Ascending aorta (tissue), 2 donors: Measurements from ENCODE around the gene HOXB4. TPM values are rescaled to one million over a fixed set of nuclear protein-coding genes. Genes with fewer than 3 reads are reported as not detected.

ENCODE experiments used
- DNase-seq, 2 donors: peaks; one replicate each; pipeline ENCODE4 v3.0.0-alpha.2; 2019; ENCODE audit warnings: low spot score in 2 of 2
- H3K27ac ChIP-seq, 2 donors: fragments of 200-600 bp; sonication (generic); one replicate each; pipeline ENCODE4 v1.5.1; 2016 to 2017; ENCODE audit warnings: mild to moderate bottlenecking in 1 of 2
- H3K27me3 ChIP-seq: fragments of 200-600 bp; sonication (generic); one replicate; pipeline ENCODE4 v1.5.1; 2017
- H3K36me3 ChIP-seq, 2 donors: fragments of 200-600 bp; sonication (generic); one replicate each; pipeline ENCODE4 v1.5.1; 2016
- H3K4me1 ChIP-seq, 2 donors: fragments of 200-600 bp; sonication (generic); one replicate each; pipeline ENCODE4 v1.5.1; 2016 to 2017; ENCODE audit warnings: mild to moderate bottlenecking in 1 of 2
- H3K4me3 ChIP-seq, 2 donors: fragments of 200-600 bp; sonication (generic); one replicate each; pipeline ENCODE4 v1.5.1; 2016 to 2017; ENCODE audit warnings: mild to moderate bottlenecking in 1 of 2
- H3K9me3 ChIP-seq, 2 donors: fragments of 200-600 bp; sonication (generic); one replicate each; pipeline ENCODE4 v1.5.1; 2016
- intact Hi-C: fragments of 100-400 bp; cut with DNase I; formaldehyde crosslinking; loops from one replicate; pipeline ENCODE4 v1.15.1; 2023
- total RNA-seq: library from RNA; depleted of rRNA; stranded (reverse); fragments of >200 nt; gene quantifications from one replicate; pipeline ENCODE4 v1.1.0, GENCODE V29; 2016
- TF ChIP-seq, protein P1 (sequence below), 3 experiments: fragments of 200-600 bp in 2 of 3; fragments of 450-650 bp in 1 of 3; sonication (generic) in 2 of 3; IDR thresholded peaks; one replicate each; pipeline ENCODE4 v1.5.1; 2016 to 2019; ENCODE audit warnings: antibody characterized with exemption in 3 of 3, mild to moderate bottlenecking in 1 of 3, moderate library complexity in 1 of 3

Gene HOXB4
- total RNA-seq, 1 donor from 2014 or later = 20.4 TPM

DNA sequence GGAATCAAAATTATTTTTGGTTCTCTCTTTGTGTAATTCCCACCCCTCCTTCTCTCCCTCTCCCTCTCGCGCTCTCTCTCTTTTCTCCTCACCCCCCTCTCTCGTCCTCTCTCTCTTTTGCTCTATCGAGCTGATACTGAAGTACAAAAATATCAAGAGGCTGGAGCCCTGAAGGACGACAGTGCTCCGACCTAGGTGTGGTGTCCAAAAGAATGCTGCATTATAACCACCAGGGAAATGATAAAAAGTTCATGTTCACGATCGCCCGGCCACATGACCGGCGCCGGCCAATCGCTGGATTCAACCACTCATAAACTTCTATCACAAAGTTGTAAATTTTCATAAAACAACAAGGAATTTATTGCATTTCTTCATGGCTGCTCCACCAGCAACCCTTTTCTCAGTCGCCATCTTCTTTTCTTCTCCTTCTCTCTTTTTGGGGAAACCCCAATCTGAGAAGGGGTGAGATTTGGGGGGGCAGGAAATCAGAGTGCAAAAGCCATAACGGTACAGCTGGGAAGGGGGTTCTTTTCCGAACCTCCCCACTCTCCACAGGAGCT, 26.7 kb upstream of the HOXB4 start, which contains the start of gene HOXB6:
HOXB6 (minus strand) TSS at position 217 of the 560 bp plus-strand sequence. CDS start 6,836 bp downstream, outside the sequence.
- DNase-seq = peak in 1 of 2 donors; percentile 81
- Histone ChIP-seq H3K4me1 (peaks cover 2 to 14% of the 10 kb centered on the region in 2 donors), H3K27me3 (no peaks in the 10 kb centered on the region), H3K36me3 (no peaks in the 10 kb centered on the region), H3K27ac (peak within 1 kb of the TSS; percentile 71 to 75), H3K4me3 (peak within 1 kb of the TSS; percentile 46 to 70), H3K9me3 (no peaks in the 10 kb centered on the region)
- TF ChIP-seq, protein P1, sequence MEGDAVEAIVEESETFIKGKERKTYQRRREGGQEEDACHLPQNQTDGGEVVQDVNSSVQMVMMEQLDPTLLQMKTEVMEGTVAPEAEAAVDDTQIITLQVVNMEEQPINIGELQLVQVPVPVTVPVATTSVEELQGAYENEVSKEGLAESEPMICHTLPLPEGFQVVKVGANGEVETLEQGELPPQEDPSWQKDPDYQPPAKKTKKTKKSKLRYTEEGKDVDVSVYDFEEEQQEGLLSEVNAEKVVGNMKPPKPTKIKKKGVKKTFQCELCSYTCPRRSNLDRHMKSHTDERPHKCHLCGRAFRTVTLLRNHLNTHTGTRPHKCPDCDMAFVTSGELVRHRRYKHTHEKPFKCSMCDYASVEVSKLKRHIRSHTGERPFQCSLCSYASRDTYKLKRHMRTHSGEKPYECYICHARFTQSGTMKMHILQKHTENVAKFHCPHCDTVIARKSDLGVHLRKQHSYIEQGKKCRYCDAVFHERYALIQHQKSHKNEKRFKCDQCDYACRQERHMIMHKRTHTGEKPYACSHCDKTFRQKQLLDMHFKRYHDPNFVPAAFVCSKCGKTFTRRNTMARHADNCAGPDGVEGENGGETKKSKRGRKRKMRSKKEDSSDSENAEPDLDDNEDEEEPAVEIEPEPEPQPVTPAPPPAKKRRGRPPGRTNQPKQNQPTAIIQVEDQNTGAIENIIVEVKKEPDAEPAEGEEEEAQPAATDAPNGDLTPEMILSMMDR (IDR thresholded peaks at IDR 0.05) = no peak
- intact Hi-C loops = loop anchor here (1.0 kb wide), 1 partner anchor 8 kb away; no protein-coding TSS in a partner anchor

DNA sequence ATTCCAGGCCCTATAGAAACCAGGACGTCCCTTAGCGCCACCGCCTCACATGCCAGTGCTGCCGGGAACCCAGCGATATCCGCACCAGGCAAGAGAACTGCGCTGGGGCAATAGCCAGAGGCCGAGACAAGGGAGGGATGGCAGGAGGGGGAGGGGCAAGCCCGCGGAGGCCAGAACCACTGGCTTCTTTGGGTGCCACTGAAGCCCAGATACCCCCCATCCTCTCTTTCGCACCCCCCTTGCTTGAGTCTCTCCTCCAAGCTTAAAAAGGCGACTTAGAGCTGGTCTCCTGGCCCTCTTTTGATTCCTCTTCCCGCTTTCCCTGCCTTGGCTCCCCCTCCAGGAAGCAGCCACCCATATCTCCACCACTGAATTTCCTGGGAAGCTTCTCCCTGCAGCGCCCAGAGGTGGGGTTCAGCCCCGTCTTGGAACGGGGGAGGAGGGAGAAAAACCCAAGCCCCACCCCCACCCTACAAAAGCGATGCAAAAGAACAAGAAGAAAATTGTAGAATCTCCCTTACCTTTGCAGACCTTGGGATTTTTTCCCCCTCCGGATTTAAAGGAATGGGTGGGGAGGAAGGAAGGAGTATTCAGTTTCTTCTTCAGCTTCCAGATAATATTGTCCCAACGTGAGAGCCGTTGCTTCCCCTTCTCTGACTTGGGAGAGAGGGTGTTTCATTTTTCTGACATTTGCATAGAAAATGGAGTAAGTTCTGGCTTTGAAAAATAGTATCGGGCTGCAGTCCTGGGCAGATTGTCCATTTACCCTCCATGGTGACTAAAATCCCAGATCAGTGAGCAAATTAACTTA, 26.0 kb upstream of the HOXB4 start:
- DNase-seq = peak in 1 of 2 donors; percentile 80
- TF ChIP-seq, protein P1 (IDR thresholded peaks at IDR 0.05) = peak in 1 of 3 experiments; percentile 3
- peak overlapping the region; percentile 71 to 75 for H3K27ac ChIP-seq

DNA sequence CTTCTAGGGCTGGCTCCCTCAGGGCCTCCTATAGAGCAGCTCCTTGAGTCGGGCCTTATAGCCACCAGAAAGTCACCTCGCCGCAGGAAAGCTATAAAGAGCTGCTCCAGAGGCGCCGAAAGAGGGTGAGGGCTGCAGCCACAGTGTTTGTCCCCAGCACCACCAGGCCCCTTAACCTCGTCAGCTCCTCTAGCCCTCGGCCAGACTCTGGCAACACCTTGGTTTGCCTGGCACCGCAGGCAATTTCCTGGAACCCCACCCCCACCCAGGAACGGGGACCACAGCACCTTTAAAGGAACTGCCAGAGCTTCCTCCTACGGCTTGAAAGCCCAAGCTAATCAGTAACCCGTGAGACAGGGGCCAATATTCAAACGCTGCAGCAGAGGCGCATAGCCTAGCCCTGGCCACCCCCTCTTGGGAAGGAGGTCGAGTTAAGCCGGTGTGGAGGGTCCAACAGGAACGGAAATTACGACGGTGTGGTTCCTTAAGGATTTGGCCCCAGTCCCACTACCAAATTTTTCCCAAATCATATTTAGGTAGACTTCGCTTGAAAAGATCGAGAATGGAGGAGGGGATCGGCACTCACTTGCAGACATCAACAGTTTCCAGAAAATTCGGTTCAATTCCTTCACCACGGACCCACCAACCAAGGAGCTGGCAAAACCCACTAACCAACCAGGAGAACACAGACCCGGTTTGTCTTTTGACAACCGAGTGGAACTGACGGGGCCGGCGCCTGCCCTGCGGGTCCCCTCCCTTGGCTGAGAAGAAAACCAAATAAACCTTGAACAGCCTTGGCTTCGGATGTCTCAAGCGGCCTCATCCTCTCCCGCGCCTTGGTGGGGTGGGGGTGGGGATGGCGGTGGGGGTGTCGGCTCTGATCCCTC, 23.6 kb upstream of the HOXB4 start:
- H3K9me3 ChIP-seq = no peaks in the 10 kb centered on the region
- no peaks in the 10 kb centered on the region for H3K27me3 ChIP-seq
- no peaks in the 10 kb centered on the region for H3K36me3 ChIP-seq
- intact Hi-C loops = no loop called here
- H3K4me1 ChIP-seq = peaks cover 4 to 21% of the 10 kb centered on the region in 2 donors
- DNase-seq = no peak
- TF ChIP-seq, protein P1 (IDR thresholded peaks at IDR 0.05) = no peak
- H3K27ac ChIP-seq = no peak overlapping the region
- peak overlapping the region; percentile 46 to 70 for H3K4me3 ChIP-seq

More for the DNA sequence above, 26.0 kb upstream of the HOXB4 start:
- H3K4me1 ChIP-seq = peaks cover 0 to 7% of the 10 kb centered on the region in 2 donors
- H3K36me3 ChIP-seq = no peaks in the 10 kb centered on the region
- H3K27me3 ChIP-seq = no peaks in the 10 kb centered on the region
- peak overlapping the region; percentile 46 to 70 for H3K4me3 ChIP-seq
- H3K9me3 ChIP-seq = no peaks in the 10 kb centered on the region
- intact Hi-C loops = loop anchor here (1.0 kb wide), 1 partner anchor 9 kb away; no protein-coding TSS in a partner anchor

DNA sequence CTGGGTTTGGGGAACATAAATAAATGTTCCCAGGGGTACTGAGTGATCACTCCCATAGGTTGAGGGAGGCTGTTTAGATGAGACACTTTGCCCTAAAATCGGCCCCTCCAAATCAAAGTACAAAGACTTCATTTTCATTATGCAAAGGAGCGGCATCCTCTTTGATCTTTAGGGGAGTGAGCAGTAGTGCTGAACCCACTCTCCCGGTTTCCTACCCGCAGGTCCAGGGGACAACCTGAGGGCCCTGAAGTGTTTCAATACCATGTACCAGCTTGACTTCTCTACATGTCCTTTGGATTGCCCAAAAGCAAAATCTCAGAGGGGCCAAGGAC, 23.0 kb upstream of the HOXB4 start:
- Histone ChIP-seq H3K36me3 (no peaks in the 10 kb centered on the region), H3K27me3 (no peaks in the 10 kb centered on the region), H3K27ac (no peak overlapping the region), H3K4me1 (peaks cover 4 to 21% of the 10 kb centered on the region in 2 donors), H3K9me3 (no peaks in the 10 kb centered on the region), H3K4me3 (no peak overlapping the region)
- no peak for DNase-seq
- TF ChIP-seq, protein P1 (IDR thresholded peaks at IDR 0.05) = no peak
- intact Hi-C loops = no loop called here
